HG03196 (cell line): ENCODE data around the gene BCR.
"Not testable (repeated sequence)": the region's sequence is repeated elsewhere in the genome, so short reads cannot be mapped to it uniquely, and the experiment has no call there.

Experiments
- ATAC-seq: cut with Tn5 transposase; IDR thresholded peaks from one replicate; pipeline ENCODE4 v1.9.1; 2021; ENCODE audit not compliant: unreplicated experiment

Gene BCR

DNA sequence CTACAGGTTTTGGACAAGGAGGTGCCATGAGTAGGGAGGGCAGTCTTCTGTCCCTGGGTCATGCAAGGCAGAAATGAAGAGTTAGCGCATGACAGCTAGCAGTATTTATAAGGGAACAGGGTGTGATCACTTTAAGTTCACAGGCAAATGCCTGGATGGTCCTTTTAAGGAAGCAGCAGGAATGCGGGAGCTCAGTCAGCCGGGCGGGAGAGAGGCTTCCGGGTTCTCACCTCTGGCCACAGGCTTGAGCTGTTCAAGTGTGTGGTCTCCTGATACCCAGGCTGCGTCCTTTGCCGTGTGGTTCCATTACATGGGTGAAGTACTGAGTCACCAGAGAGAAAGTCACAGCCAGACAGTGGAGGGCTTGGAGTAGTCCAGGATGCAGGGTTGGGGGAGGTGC, 105.4 kb downstream of the BCR start:
- no peak for ATAC-seq

- ATAC-seq: no peak
Measured at GRCh38 chr22:23286296-23286695, 106.0 kb downstream of the BCR start.

- no peak for ATAC-seq
Measured at GRCh38 chr22:23287136-23288095, 107.1 kb downstream of the BCR start.

- no peak for ATAC-seq
Measured at GRCh38 chr22:23288301-23289129, 108.2 kb downstream of the BCR start.

DNA sequence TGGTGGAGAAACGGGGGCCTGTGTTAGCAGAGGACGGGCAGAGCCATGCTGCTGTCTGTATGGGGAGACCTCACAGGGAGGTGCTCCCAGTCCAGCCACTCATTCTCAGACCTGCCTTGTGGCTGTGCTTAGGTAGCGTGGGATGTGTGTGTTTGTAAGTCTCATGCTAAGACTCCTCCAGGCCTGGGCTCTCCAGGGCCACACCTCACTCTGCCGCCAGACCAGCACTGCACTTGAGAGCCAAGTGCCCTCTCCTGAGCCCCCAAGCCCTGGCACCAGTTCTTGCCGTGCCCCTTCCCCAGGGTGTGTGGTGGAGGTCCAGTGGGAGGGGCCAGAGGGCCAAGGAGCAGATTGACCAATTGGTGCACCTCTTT, 108.8 kb downstream of the BCR start:
- ATAC-seq: no peak

- no peak for ATAC-seq
Measured at GRCh38 chr22:23289851-23290724, 109.8 kb downstream of the BCR start.

GRCh38 chr22:23291806-23292452, 111.6 kb downstream of the BCR start:
- no peak for ATAC-seq

DNA sequence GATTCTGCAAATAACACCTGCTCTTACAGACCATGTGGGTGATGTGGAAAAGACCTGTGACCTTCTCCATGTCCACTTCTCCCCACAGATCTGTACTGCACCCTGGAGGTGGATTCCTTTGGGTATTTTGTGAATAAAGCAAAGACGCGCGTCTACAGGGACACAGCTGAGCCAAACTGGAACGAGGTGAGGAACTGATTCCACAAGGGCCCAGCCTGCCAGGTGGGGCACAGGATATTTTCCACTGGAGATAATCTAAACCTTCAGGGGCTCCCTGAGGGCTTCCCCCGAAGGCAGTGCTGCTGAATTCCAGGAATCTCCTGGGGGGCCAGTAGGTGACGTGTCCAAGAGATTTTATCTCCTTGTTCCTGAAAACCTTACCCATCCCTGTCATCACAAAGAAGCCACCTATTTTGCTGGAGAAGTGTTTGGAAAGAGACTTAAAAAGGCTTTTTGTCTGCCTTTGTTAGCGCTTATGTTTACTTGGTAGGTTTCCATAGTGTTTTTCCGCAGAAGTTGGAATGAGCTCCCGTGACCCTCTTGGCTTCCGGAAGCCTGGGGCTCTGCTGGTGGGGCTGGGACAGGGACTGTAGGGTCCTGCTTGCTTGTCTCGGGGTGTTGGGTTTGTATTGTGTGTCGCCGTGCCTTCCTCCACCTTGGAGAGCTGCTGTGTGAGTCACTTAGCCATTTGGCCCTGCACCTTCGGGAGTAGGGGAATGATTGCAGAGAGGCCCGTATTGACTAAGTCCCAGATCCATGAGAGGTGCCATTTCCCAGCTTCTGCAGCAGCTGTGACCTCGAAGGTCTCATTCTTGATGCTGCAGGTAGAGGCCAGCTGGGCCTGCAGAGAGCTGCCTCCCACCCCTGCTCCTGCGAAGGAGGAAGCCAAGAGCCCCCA, 112.4 kb downstream of the BCR start:
- no peak for ATAC-seq

DNA sequence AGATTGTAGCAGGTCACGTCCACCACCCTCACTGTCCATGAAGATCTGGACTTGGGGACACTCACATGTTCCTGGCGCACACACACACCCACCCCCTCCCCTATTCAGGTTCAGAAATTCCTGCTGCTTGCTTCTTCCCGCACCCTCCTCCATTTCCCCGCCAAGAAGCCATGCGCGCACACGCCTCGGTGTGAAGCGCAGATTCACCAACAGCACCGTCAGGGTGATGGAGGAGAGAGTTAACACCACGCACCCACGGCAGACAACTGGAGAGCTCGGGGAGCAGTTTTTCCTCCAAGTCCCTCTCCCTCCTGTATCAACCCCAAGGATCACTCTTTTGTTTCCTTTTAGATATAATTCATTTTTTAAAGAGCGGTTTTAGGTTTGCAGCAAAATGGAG, 113.4 kb downstream of the BCR start:
- no peak for ATAC-seq

- ATAC-seq: no peak
Measured at GRCh38 chr22:23294221-23294620, 113.9 kb downstream of the BCR start.

GRCh38 chr22:23300476-23300875, 120.2 kb downstream of the BCR start:
- no peak for ATAC-seq

DNA sequence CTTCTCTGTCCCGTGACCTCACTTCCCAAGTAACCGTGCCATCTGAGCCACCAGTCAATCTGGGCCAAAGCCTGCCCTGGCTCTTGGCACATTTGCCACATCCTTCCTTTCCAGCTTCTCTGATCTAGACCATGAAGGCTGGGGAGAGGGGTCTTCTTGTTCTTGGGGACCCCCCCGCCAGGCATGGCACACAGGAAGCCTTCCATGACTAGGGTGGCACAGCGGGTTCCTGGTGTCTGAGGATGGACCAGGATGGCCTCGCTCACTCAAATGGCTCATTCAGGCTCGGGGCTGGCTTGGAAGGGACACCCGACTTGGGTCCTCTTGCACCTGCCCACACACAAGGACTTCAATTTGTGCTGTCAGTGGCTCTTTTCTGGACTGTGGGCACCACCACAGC, 121.3 kb downstream of the BCR start:
- no peak for ATAC-seq

- ATAC-seq: no peak
Measured at GRCh38 chr22:23302171-23303002, 122.1 kb downstream of the BCR start.

DNA sequence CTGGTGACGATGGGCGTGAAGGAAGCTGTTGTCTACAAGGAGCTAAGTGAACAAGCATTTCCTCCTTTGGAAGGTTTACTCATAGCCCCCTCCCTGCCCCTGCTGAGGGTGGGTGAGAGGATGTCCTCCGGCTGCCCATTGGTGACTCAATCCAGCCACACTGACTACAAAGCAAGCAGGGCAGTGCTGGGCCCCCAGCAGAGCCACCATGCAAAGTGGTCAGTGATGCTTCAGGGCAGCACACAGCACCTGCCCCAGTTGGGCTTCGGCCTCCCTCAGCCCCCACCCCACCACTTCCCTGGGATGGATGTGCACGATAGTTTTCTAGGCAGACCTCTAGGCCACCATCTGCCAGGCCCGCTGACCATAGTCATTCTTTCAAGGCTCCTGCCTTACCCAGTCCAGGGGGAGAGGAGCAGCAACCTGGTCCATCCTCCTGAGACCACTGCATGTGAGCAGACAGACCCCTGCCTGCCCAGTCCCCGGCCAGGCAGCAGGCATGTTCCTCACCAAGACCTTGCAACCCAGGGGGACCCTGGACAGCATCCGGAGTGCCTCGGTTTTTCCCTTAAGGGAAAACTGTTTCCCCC, 125.1 kb downstream of the BCR start:
- ATAC-seq: no peak

DNA sequence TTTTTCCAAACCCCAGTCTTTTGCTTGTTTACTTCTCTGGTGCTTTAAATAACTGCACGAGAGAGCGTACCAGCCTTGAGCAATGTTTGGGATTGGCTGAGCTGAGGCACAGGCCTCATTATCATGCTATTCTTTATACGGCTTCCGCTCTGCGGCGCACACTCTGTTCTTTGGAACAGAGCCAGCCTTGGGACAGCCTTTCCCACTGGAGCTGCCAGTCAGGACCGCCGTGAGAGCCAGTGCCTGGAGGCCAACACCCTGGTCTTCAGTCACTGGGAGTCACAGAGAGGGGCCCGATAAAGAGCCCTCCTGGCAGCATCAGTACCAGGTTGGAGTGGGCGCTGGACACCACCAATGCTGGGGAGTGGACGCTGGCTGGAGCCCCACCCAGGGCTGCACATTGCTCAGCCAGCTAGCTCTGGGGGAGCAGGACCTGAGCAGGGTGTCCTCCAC, 125.6 kb downstream of the BCR start:
- no peak for ATAC-seq

DNA sequence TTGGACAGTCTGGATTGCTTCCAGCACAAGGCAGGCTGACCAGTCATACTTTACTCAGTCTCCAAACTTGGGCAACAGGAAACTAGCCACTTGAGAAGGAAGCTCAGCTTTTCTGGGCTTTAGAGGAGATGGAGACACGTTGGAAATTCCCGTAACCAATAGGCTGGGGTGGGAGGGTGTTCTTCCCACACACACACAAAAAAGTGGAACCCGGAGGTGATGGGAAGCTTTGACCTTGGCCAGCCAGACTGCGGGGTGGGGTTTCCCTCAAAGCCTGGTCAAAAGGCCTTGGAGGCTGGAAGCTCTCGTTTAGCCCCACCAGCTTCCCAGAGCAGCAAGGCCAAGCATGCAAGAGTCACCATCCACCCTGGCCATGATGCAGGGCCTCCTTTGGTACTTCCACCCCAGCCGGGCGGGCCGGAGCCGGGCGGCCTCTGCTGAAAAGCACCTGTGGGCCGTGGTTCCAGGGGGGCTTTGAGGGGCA, 126.2 kb downstream of the BCR start:
- no peak for ATAC-seq

GRCh38 chr22:23306926-23307325, 126.6 kb downstream of the BCR start:
- no peak for ATAC-seq

- not testable (repeated sequence) for ATAC-seq
Measured at GRCh38 chr22:23307511-23307910, 127.2 kb downstream of the BCR start.
